ENCODE data around the gene ZNF341. TPM values are rescaled to one million over a fixed set of nuclear protein-coding genes. Genes with fewer than 3 reads are reported as not detected.

The ZNF341 gene
- total and polyA plus RNA-seq, 2 of the 8 experiments (the other 6 are each of a cell fraction or from before 2014, with no cell fraction given), result 5.8 to 6.4 TPM

DNA sequence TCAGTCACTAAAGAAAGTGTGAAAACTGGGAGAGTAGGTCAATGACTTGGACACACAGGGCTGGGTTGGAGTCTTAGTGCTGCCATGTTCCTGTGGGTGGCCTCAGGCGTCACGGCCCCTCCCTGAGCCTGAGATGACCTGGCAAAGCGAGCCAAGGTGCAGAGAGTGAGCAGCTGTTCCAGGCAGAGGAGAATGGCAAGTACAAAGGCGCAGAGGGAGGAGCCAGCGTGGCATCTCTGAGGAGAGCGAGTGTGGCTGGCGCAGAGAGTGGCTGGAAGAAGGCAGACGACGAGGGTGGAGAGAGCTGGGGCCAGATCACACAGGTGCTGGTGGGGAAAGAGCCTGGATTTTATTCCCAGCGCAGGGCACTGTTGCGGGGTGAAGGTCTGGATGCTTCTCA, 58.8 kb downstream of the ZNF341 start:
- Histone ChIP-seq H3K23ac (ENCODE audit: insufficient read length) (no peak overlapping the region), H3K27me3 (replicated peaks in 1 of 4; ENCODE audit: control insufficient read depth in 3 of 4, extremely low read depth in 1 of 4, insufficient read depth in 3 of 4, low read length in 3 of 4) (no peaks in the 10 kb centered on the region), H3K4me2 (ENCODE audit: insufficient read depth in 1 of 2, low read depth in 2 of 2, low read length in 2 of 2) (no peak overlapping the region), H3K14ac (ENCODE audit: insufficient read length) (no peak overlapping the region), H3K4me1 (replicated peaks in 1 of 4; ENCODE audit: control insufficient read depth in 3 of 4, insufficient read depth in 4 of 4, low read length in 3 of 4) (no peaks in the 10 kb centered on the region), H3K56ac (replicated peaks; ENCODE audit: insufficient read length, low read depth, low read length) (no peak overlapping the region), H2BK20ac (ENCODE audit: low read length) (no peak overlapping the region), H3K27ac (ENCODE audit: low read depth, low read length) (no peak overlapping the region), H3K4me3 (ENCODE audit: extremely low read depth in 1 of 4, insufficient read depth in 2 of 4, low read depth in 3 of 4, low read length in 4 of 4) (no peak overlapping the region), H3K36me3 (ENCODE audit: control insufficient read depth in 2 of 4, insufficient read depth in 4 of 4, low read length in 3 of 4) (peaks cover 0 to 2% (median 0%) of the 10 kb centered on the region in 4 experiments; a peak in 1 of 8 replicates), H4K20me1 (replicated peaks in 1 of 2; ENCODE audit: control insufficient read depth in 1 of 2, insufficient read depth in 2 of 2, low read length in 2 of 2) (no peaks in the 10 kb centered on the region), H2AFZ (ENCODE audit: low read length) (no peak overlapping the region), H2BK15ac (ENCODE audit: low read length) (no peak overlapping the region), H2BK120ac (replicated peaks; ENCODE audit: low read depth, low read length) (no peak overlapping the region), H3K23me2 (ENCODE audit: low read depth, low read length) (no peaks in the 10 kb centered on the region), H3K79me1 (ENCODE audit: low read depth, low read length) (no peaks in the 10 kb centered on the region), H3K79me2 (ENCODE audit: control insufficient read depth in 1 of 2, insufficient read depth in 2 of 2, low read length in 2 of 2) (no peaks in the 10 kb centered on the region), H2BK5ac (ENCODE audit: low read depth, low read length) (no peak overlapping the region), H4K5ac (ENCODE audit: insufficient read length, low read depth, low read length) (no peak overlapping the region), H2BK12ac (ENCODE audit: low read depth, low read length) (no peak overlapping the region), H2AK5ac (ENCODE audit: low read depth, low read length) (no peak overlapping the region), H3K9ac (replicated peaks in 1 of 4; ENCODE audit: extremely low read depth in 1 of 4, low read depth in 3 of 4, low read length in 3 of 4) (no peak overlapping the region), H3K4ac (replicated peaks; ENCODE audit: insufficient read length, low read depth, low read length) (no peak overlapping the region), H4K91ac (replicated peaks; ENCODE audit: insufficient read length, low read length) (no peak overlapping the region), H4K8ac (ENCODE audit: extremely low read depth, insufficient read depth, low read length) (no peak overlapping the region; the same call in 1 of the 2 replicates), H3K9me3 (ENCODE audit: insufficient read depth in 2 of 2, low read depth in 1 of 2, low read length in 1 of 2) (no peaks in the 10 kb centered on the region), H3K18ac (ENCODE audit: extremely low read depth, low read length) (no peak overlapping the region; the same call in 1 of the 2 replicates)
- FAIRE-seq (no peak), DNase-seq (ENCODE audit: low read depth in 1 of 2, low spot score in 2 of 2) (no peak)
- CTCF ChIA-PET (ENCODE audit: partially characterized antibody), result interaction anchor here (0.6 to 5.0 kb wide), 11 partner anchors 12 to 285 kb away, joined by 3 to 51 read pairs (median 8); no protein-coding TSS in a partner anchor
- WGBS, 2 experiments (ENCODE audit: extremely low coverage in 1 of 2, insufficient coverage in 1 of 2, insufficient read length in 1 of 2, insufficient replicate concordance in 2 of 2, low coverage in 1 of 2, low lambda C conversion rate in 2 of 2, missing lambda C conversion rate in 1 of 2), result 86% methylated on average over 11 of the region's 11 CpGs; no CpG with 5 or more reads in 1 of the 2 experiments
- POLR2A ChIA-PET (ENCODE audit: partially characterized antibody), result no interaction called here
- TF ChIP-seq CEBPB (IDR thresholded peaks at IDR 0.05; ENCODE audit: low read depth, low read length) (no peak), SIN3A (conservative IDR thresholded peaks at IDR 0.05 in 1 of 2, IDR thresholded peaks at IDR 0.05 in 1 of 2; ENCODE audit: low read depth in 1 of 2, low read length in 2 of 2) (no peak), HDAC2 (IDR thresholded peaks at IDR 0.05; ENCODE audit: borderline replicate concordance in 1 of 2, low read depth in 2 of 2, low read length in 2 of 2) (no peak), TEAD4 (IDR thresholded peaks at IDR 0.05; ENCODE audit: low read depth, low read length) (no peak), SP2 (IDR thresholded peaks at IDR 0.05; ENCODE audit: low read length) (no peak), SRF (IDR thresholded peaks at IDR 0.05; ENCODE audit: low read depth, low read length) (no peak), RBBP5 (IDR thresholded peaks at IDR 0.05; ENCODE audit: borderline replicate concordance, low read depth, low read length) (no peak), JUN (IDR thresholded peaks at IDR 0.05; ENCODE audit: low read depth, low read length) (no peak), SIX5 (IDR thresholded peaks at IDR 0.05; ENCODE audit: low read depth, low read length) (no peak), CREB1 (IDR thresholded peaks at IDR 0.05) (no peak), POU5F1 (IDR thresholded peaks at IDR 0.05; ENCODE audit: low read depth, low read length) (no peak), NRF1 (IDR thresholded peaks at IDR 0.05; ENCODE audit: low read depth, low read length) (no peak), SP1 (IDR thresholded peaks at IDR 0.05; ENCODE audit: low read depth, low read length) (no peak)
- TF ChIP-seq, protein P1, sequence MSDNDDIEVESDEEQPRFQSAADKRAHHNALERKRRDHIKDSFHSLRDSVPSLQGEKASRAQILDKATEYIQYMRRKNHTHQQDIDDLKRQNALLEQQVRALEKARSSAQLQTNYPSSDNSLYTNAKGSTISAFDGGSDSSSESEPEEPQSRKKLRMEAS (IDR thresholded peaks at IDR 0.05), result no peak

Measured in H1 (cell line).